IgD-negative memory B cell (primary cell): ENCODE measurements around the gene IRS1. TPM values are rescaled to one million over a fixed set of nuclear protein-coding genes. Genes with fewer than 3 reads are reported as not detected.

Experiments
- H3K27ac Mint-ChIP-seq, 3 donors: one replicate each; pipeline ENCODE4 v1.8.0; 2020 to 2022; ENCODE audit warnings: mild to moderate bottlenecking in 3 of 3, mixed read lengths in 3 of 3, moderate library complexity in 1 of 3
- H3K27me3 Mint-ChIP-seq: one replicate; pipeline ENCODE4 v1.8.0; 2021; ENCODE audit warnings: mixed read lengths
- H3K36me3 Mint-ChIP-seq: one replicate; pipeline ENCODE4 v1.8.0; 2020; ENCODE audit warnings: mild to moderate bottlenecking, mixed read lengths
- H3K4me1 Mint-ChIP-seq, 3 donors: one replicate each; pipeline ENCODE4 v1.8.0; 2020 to 2022; ENCODE audit warnings: mixed read lengths in 3 of 3, mild to moderate bottlenecking in 1 of 3
- H3K4me3 Mint-ChIP-seq, 4 donors: one replicate each; pipeline ENCODE4 v1.8.0; 2020 to 2022; ENCODE audit warnings: mild to moderate bottlenecking in 4 of 4, mixed read lengths in 4 of 4, moderate library complexity in 3 of 4
- H3K9me3 Mint-ChIP-seq, 3 donors: one replicate each; pipeline ENCODE4 v1.8.0; 2020 to 2021; ENCODE audit warnings: mixed read lengths in 3 of 3, mild to moderate bottlenecking in 1 of 3
- polyA plus RNA-seq: library from polyadenylated mRNA; unstranded; fragments of 300-500 nt; fragmentation: Illumina TruSeq; gene quantifications from one replicate; pipeline ENCODE4 v1.2.3, GENCODE V29; 2021

IRS1 gene
- polyA plus RNA-seq, 1 donor from 2014 or later: 0.21 TPM

DNA sequence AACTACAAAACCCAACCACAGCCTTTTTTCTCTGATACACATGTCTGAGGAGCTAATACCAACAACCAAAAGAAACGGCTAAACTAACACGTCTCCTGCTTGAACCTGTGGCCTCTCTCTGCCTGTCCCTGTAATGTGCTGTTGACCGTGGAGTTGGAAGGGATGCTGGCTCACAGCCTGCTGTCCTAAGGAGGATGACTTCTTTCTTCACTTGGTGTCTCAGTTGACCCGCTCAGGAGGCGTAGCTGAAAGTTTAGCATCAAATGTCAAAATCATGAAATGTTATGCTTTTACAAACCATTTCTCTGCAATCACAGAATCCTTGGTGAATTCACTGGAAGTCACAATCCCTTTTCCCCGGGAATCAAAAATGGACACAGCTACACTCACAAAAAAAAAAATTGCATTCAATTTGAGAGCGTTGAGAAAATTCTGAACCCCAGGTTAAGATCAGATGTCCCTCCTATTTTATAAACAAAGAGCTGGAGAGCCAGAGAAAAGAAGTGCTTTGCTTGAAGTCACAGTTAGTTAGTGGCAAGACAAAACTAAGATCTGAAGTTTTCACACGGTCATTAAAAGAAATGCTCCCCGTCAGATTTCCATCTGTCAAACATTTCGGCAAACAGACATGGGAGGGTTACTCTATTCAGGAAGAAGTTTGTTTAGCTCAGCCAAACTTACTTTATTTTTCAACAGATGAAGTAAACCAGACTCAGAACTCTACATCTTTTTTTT lies 74.3 kb downstream of the IRS1 start:
- Mint-ChIP-seq H3K27me3 (peaks cover 7% of the 10 kb centered on the region), H3K36me3 (no peaks in the 10 kb centered on the region), H3K4me1 (no peaks in the 10 kb centered on the region), H3K9me3 (no peaks in the 10 kb centered on the region), H3K27ac (peak overlapping the region in 1 of 3 donors; percentile 6), H3K4me3 (no peak overlapping the region)

DNA sequence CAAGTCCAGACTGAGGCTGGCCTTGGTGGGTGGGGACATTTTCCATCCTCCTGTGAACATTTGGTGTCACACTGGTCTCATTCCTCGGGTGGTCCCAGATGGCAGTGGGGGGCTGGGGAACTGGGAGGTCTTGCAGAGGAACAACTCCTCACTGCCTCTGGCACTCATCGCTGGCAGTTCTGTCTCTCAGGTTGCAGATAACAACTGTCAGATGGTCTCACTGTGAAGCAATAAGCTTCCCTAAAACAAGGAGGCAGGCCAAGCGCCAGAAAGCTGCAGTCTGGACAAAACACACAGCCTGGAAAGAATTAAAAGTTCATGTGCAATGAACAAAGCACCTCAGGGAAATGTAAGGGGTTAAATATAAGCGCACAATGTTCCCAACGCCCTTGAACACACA lies 78.1 kb downstream of the IRS1 start:
- no peak overlapping the region for H3K4me3 Mint-ChIP-seq
- no peak overlapping the region for H3K27ac Mint-ChIP-seq
- H3K36me3 Mint-ChIP-seq: peaks cover 2% of the 10 kb centered on the region
- H3K4me1 Mint-ChIP-seq: peaks cover 0 to under 1% (median under 1%) of the 10 kb centered on the region in 3 donors
- H3K27me3 Mint-ChIP-seq: peaks cover 7% of the 10 kb centered on the region
- no peaks in the 10 kb centered on the region for H3K9me3 Mint-ChIP-seq

DNA sequence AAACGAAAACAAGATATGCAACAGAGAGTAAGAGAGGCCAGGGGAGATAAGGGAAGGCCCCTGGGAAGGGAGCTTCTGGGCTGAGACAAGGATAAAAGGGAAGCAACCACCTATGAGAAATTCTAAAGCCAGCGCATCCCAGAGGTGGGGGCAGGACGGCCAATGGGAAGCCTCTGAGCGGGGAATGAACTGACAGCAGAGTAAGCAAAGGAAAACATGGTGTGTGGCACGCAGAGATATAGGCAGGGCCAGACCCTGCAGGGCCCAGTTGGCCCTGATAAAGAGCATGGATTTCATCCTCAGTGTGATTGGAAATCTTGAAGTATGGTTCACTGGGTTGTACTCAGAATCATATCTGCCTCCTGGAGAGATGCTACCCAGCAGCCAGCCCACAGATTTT lies 78.7 kb downstream of the IRS1 start:
- Mint-ChIP-seq H3K4me3 (peak overlapping the region in 1 of 4 donors; percentile 17), H3K27ac (no peak overlapping the region), H3K27me3 (peaks cover 7% of the 10 kb centered on the region), H3K4me1 (peaks cover 3 to 6% (median 3%) of the 10 kb centered on the region in 3 donors), H3K9me3 (no peaks in the 10 kb centered on the region), H3K36me3 (peaks cover 2% of the 10 kb centered on the region)

DNA sequence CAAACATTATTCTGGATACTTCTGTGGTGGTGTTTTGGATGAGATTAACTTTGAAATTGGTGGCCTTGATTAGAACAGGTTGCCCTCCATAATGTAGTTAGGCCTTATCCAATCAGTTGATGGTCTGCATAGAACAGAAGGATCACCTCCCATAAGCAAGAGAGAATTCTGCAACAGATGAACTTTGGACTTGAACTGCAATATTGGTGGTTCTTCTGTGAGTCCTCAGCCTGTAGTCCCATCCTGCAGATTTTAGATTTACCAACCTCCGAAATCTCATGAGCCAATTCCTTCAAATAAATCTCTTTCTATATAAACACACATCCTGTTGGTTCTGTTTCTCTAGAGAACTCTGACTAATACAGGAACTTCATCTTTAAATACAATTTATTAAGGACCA lies 81.9 kb downstream of the IRS1 start:
- Mint-ChIP-seq H3K4me1 (peaks cover 3 to 8% (median 5%) of the 10 kb centered on the region in 3 donors), H3K9me3 (peaks cover 0 to 1% (median 0%) of the 10 kb centered on the region in 3 donors), H3K27me3 (peaks cover 4% of the 10 kb centered on the region), H3K27ac (no peak overlapping the region), H3K4me3 (no peak overlapping the region), H3K36me3 (peaks cover 2% of the 10 kb centered on the region)

DNA sequence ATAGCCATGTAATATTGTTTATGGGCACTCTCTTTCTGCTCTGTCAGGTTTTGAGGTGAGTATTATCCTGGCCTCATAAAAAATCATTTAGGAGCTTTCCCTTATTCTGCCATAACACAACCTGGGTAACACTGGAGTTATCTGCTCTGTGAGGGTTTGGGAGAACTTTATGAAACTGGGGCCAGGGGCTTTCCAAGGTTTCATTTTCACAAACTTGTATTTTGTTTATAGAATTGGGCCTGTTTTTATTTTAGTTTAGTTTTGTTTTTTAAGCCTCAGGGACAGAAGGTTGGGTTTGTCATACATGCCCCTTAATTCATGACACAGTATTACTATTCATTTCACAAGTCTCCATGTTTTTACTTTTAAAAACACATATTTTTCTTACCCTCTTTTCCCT lies 83.5 kb downstream of the IRS1 start:
- Mint-ChIP-seq H3K9me3 (peaks cover 0 to 1% (median 0%) of the 10 kb centered on the region in 3 donors), H3K4me1 (peaks cover 3 to 8% (median 5%) of the 10 kb centered on the region in 3 donors), H3K36me3 (peaks cover 2% of the 10 kb centered on the region), H3K4me3 (no peak overlapping the region), H3K27me3 (peaks cover 1% of the 10 kb centered on the region), H3K27ac (no peak overlapping the region)

DNA sequence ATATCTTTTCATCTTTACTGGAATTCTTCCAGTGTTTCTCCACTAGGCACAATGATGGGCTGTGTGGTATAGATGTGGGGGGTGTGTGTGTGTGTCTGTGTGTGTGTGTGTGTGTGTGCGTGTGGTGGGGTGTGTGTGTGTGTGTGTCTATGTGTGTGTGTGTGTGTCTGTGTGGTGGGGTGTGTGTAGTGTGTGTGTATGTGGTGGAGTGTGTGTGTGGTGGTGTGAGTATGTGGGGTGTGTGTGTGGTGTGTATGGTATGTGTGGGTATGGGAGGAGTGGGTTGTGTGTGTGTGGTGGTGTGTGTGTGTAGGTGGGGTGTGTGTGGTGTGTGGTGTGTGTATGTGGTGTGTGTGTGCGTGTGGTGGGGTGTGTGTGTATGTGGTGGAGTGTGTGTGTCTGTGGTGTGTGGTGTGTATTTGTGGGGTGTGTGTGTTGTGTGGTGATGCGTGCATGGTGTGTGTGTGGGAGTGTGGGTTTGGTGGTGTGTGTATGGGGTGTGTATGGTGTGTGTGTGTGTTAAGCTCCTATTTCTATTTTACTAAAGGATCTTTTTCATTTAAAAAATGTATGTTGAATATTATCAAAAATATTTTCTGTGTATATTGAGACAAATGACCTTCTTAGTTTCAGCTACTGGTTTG lies 84.2 kb downstream of the IRS1 start:
- Mint-ChIP-seq H3K27ac (no peak overlapping the region), H3K4me1 (peaks cover 3 to 8% (median 5%) of the 10 kb centered on the region in 3 donors), H3K4me3 (no peak overlapping the region), H3K9me3 (peaks cover 0 to 2% (median 1%) of the 10 kb centered on the region in 3 donors), H3K36me3 (peaks cover 2% of the 10 kb centered on the region), H3K27me3 (peaks cover 1% of the 10 kb centered on the region)

DNA sequence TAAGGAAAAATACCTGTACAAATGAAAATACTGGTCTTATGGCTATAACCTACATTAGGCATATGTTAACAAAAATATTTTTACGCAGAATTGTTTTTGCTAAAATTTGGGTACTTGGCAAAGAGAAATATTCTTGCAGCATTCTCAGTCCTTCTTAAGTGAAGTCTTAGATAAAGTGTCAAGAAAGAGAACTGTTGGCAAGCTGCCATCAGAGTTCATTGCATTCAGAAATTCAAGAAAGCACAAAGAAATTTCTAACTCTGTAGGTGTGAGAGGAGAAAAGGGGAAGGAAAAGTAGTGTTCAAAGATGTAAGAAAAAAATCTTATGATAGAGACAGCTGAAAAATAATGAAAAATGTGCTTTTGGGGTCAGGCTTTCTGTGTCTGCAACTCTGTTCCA lies 86.7 kb downstream of the IRS1 start:
- Mint-ChIP-seq H3K27me3 (peaks cover 1% of the 10 kb centered on the region), H3K4me1 (peaks cover 3 to 8% (median 5%) of the 10 kb centered on the region in 3 donors), H3K36me3 (no peaks in the 10 kb centered on the region), H3K27ac (no peak overlapping the region), H3K9me3 (peaks cover 0 to 5% (median 4%) of the 10 kb centered on the region in 3 donors), H3K4me3 (no peak overlapping the region)

DNA sequence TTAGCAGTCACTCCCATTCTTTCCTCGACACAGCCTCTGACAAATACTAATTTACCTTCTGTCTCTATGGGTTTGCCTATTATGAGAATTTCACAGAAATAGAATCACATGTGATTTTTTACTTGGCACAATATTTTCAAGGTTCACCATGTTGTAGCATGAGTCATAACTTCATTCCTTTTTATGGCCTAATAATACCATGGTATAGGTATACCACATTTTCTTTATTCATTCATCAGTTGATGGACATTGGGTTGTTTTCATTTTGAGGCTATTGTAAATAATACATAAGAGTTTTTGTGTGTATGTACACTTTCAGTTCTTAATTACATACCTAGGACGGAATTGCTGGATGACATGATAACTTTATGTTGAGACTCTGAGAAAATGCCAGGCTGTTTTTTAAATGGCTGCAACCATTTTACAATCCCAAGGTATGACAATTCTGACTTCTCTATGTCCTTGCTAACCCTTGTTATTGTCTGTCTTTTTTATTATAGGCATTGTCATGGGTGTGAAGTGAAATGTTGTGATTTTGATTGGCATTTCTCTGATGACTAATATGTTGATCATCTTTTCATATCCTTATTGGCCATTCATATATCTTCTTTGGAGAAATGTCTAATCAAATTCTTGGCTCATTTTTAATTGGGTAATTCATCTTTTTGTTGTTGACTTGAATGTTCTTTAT lies 87.9 kb downstream of the IRS1 start:
- H3K27ac Mint-ChIP-seq: no peak overlapping the region
- peaks cover 1% of the 10 kb centered on the region for H3K27me3 Mint-ChIP-seq
- no peak overlapping the region for H3K4me3 Mint-ChIP-seq
- H3K9me3 Mint-ChIP-seq: peaks cover 0 to 5% (median 4%) of the 10 kb centered on the region in 3 donors
- peaks cover 3 to 8% (median 5%) of the 10 kb centered on the region in 3 donors for H3K4me1 Mint-ChIP-seq
- no peaks in the 10 kb centered on the region for H3K36me3 Mint-ChIP-seq

DNA sequence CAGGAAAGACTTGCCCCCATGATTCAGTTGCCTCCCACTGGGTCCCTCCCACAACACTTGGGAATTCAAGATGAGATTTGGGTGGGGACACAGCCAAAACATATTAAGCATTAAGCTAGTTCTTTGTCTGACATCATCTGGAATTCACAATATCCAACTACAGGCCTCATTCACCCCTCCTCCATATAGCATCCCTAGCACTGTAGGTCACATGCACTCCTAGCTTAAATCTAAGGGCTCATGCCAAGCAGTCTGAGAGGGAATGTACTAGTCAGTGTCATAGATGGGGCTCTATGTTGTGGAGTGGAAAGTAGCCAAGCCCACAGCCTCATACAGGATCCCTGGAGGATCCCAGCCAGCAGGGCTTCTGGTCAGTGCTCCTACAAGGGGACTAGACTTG lies 92.1 kb downstream of the IRS1 start:
- Mint-ChIP-seq H3K4me1 (no peaks in the 10 kb centered on the region), H3K9me3 (peaks cover 0 to 5% (median 2%) of the 10 kb centered on the region in 3 donors), H3K36me3 (no peaks in the 10 kb centered on the region), H3K27me3 (peaks cover 3% of the 10 kb centered on the region), H3K27ac (no peak overlapping the region), H3K4me3 (no peak overlapping the region)

DNA sequence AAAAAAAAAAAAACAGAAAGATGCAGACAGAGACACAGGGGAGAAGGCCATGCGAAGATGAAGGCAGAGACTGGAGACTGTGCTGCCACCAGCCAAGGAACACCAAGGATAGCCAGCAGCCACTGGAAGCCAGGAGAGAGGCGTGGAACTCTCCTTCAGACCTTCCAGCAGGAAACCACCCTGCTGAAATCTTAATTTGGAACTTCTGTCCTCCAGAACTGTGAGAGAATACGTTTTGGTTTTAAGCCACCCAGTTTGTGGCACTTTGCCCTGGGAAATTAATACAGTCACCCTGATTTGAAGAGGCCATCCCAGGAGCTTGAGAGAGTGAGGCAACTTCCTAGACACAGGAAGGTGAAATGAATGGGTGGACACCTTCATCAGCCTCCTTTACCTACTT lies 93.7 kb downstream of the IRS1 start:
- no peaks in the 10 kb centered on the region for H3K36me3 Mint-ChIP-seq
- no peak overlapping the region for H3K27ac Mint-ChIP-seq
- peaks cover 3% of the 10 kb centered on the region for H3K27me3 Mint-ChIP-seq
- H3K4me3 Mint-ChIP-seq: no peak overlapping the region
- H3K4me1 Mint-ChIP-seq: no peaks in the 10 kb centered on the region
- peaks cover 0 to 5% (median 2%) of the 10 kb centered on the region in 3 donors for H3K9me3 Mint-ChIP-seq

DNA sequence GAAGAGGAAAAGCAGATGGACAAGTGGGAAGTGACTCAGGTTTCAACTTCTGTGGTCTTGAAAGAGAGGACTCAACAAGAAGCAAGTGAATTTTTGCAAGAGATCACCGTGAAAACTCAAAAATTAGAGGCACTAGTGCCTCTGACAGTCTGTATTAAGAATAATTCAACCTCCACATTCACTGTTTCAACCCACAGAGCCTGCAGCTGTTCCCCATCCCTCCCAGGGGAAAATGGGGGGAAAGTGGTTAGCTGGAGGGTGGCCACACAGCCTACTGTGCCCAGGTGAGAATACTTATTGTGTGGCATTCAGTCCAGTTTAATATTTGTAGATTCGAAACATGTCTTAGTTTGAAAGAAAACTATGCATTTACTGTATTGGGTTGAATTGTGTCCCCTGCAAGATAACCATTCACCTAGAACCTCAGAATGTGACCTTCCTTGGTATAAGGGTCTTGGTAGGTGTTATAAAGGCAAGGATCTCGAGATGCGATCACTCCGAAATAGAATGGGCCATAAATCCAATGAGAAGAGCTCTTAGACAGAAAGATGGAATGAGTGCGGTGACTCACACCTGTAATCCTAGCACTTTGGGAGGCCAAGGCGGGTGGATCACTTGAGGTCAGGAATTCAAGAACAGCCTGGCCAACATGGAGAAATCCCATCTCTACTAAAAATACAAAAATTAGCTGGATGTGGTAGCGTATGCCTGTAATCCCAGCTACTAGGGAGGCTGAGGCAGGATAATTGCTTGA lies 94.3 kb downstream of the IRS1 start:
- Mint-ChIP-seq H3K4me3 (no peak overlapping the region), H3K9me3 (peaks cover 0 to 1% (median 1%) of the 10 kb centered on the region in 3 donors), H3K36me3 (no peaks in the 10 kb centered on the region), H3K27ac (no peak overlapping the region), H3K4me1 (no peaks in the 10 kb centered on the region), H3K27me3 (peaks cover 4% of the 10 kb centered on the region)

DNA sequence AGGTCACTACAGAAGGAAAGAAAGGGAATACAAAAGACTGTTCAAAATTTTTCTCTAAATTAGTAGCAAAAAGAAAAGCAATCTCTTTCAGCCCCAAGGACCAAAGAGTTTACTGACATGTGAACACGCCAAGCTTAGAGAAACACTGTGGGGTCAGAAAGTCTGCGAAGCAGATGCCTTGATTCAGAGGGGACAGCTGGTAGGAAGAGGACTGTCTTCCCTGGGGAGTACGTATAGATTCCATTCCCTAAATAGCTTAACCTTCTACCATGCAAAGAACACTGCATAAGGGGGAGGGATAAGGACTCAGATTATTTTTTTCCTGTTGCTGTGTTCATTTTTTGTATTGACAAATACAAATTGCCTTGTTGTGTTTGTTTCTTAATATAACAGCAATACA lies 96.1 kb downstream of the IRS1 start:
- H3K4me3 Mint-ChIP-seq: no peak overlapping the region
- H3K4me1 Mint-ChIP-seq: no peaks in the 10 kb centered on the region
- H3K9me3 Mint-ChIP-seq: no peaks in the 10 kb centered on the region
- no peaks in the 10 kb centered on the region for H3K36me3 Mint-ChIP-seq
- peaks cover 8% of the 10 kb centered on the region for H3K27me3 Mint-ChIP-seq
- H3K27ac Mint-ChIP-seq: no peak overlapping the region

DNA sequence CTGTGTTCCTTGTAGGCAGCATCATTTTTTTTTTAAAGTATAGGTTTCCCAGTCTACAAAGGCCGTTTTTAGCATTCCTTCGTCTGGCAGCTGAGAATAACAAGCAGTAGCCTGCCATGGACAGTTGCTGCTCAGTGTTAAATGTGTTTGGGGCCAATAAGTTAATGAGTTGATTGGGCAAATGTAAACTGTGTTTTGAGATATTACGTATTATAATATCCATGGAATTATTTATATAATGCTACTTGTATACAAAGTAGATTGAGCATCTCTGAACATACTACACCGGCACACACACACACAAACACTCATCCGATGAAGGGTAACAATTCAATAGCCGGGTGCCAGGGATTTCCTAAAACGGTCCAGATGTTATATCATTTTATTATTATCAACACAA lies 97.2 kb downstream of the IRS1 start:
- Mint-ChIP-seq H3K4me1 (no peaks in the 10 kb centered on the region), H3K36me3 (no peaks in the 10 kb centered on the region), H3K4me3 (no peak overlapping the region), H3K27me3 (peaks cover 8% of the 10 kb centered on the region), H3K9me3 (no peaks in the 10 kb centered on the region), H3K27ac (no peak overlapping the region)

DNA sequence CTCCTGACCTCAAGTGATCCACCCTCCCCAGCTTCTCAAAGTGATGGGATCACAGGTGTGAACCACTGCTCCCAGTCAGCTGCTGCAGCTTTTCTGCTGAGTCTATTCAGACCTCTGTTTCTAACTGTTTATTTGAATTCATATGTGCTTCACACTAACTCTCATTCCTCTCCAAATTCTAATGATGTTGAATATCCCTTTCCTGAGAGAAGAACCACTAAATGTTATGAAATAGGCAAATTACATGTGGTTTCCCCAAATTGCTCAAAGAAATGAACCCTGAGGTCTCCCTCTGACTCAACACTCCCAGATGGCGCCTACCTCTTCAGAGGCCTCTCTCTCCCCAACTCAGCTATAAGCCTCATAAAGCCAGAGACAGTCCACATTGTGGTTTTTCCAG lies 98.6 kb downstream of the IRS1 start:
- H3K36me3 Mint-ChIP-seq: no peaks in the 10 kb centered on the region
- H3K9me3 Mint-ChIP-seq: no peaks in the 10 kb centered on the region
- H3K27me3 Mint-ChIP-seq: peaks cover 8% of the 10 kb centered on the region
- no peak overlapping the region for H3K27ac Mint-ChIP-seq
- no peaks in the 10 kb centered on the region for H3K4me1 Mint-ChIP-seq
- H3K4me3 Mint-ChIP-seq: no peak overlapping the region

DNA sequence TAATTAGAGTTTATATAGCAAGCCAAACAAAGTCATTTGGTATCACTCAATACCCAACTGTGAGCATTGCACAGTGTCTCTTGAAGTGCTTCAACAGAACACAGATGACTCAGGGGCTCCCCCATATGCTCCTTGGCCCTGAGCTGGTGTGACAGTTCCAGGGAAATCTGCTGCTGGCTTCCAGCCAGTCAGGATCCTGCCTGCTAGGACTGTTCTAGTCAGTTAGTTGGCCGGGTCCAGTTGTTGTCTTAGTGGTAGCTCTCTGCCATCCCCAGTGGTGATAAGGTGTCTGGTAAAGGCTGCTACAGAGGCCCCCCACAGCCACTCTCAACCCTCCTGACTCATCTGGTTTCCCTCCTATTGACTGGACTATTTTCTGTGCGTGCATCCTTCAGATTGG lies 100.3 kb downstream of the IRS1 start:
- Mint-ChIP-seq H3K9me3 (no peaks in the 10 kb centered on the region), H3K4me1 (no peaks in the 10 kb centered on the region), H3K27ac (no peak overlapping the region), H3K4me3 (no peak overlapping the region), H3K36me3 (no peaks in the 10 kb centered on the region), H3K27me3 (peaks cover 8% of the 10 kb centered on the region)
